Astrocyte (in vitro differentiated cells and primary cell): ENCODE measurements around the gene SEMA3F. TPM values are rescaled to one million over a fixed set of nuclear protein-coding genes. Genes with fewer than 3 reads are reported as not detected.

Experiments
- DNase-seq: peaks from one replicate; pipeline ENCODE4 v3.0.0-alpha.2; 2010; ENCODE audit warnings: low read depth
- FAIRE-seq: peaks from 2 replicates; lab custom pipeline; 2011; peaks lifted over from hg19 to GRCh38; lab: Jason Lieb, UNC
- H2AFZ ChIP-seq: 2 replicates; pipeline ENCODE4 v1.6.0; 2012; ENCODE audit warnings: low read depth, low read length, inconsistent platforms
- H3K27ac ChIP-seq: 2 replicates; pipeline ENCODE4 v1.5.1; 2011; ENCODE audit warnings: low read depth, low read length, inconsistent platforms
- H3K27me3 ChIP-seq: 2 replicates; pipeline ENCODE4 v1.6.0; 2011; ENCODE audit warnings: low read length, inconsistent platforms; ENCODE audit not compliant: insufficient read depth
- H3K36me3 ChIP-seq: 2 replicates; pipeline ENCODE4 v1.5.1; 2011; ENCODE audit warnings: low read length, inconsistent platforms; ENCODE audit not compliant: insufficient read depth
- H3K4me1 ChIP-seq: 2 replicates; pipeline ENCODE4 v1.5.1; 2011; ENCODE audit warnings: low read length, inconsistent platforms; ENCODE audit not compliant: insufficient read depth
- H3K4me2 ChIP-seq: 2 replicates; pipeline ENCODE4 v1.6.0; 2012; ENCODE audit warnings: low read length, inconsistent platforms
- H3K4me3 ChIP-seq: 2 replicates; pipeline ENCODE4 v1.5.1; 2011; ENCODE audit warnings: low read depth, mild to moderate bottlenecking, low read length, inconsistent platforms; ENCODE audit not compliant: insufficient read depth
- H3K79me2 ChIP-seq: 2 replicates; pipeline ENCODE4 v1.6.0; 2012; ENCODE audit warnings: mild to moderate bottlenecking, low read length, inconsistent platforms; ENCODE audit not compliant: insufficient read depth
- H3K9ac ChIP-seq: 2 replicates; pipeline ENCODE4 v1.6.0; 2012; ENCODE audit warnings: mild to moderate bottlenecking, low read length, inconsistent platforms
- H3K9me3 ChIP-seq: 2 replicates; pipeline ENCODE4 v1.5.1; 2012; ENCODE audit warnings: low read depth, mild to moderate bottlenecking, low read length, inconsistent platforms; ENCODE audit not compliant: insufficient read depth
- H4K20me1 ChIP-seq: 2 replicates; pipeline ENCODE4 v1.6.0; 2012; ENCODE audit warnings: low read length, inconsistent platforms; ENCODE audit not compliant: insufficient read depth
- H3K27ac Mint-ChIP-seq: one replicate; pipeline ENCODE4 v1.8.0; 2021; ENCODE audit warnings: mild to moderate bottlenecking, mixed read lengths; ENCODE audit not compliant: unreplicated experiment
- H3K27me3 Mint-ChIP-seq: one replicate; pipeline ENCODE4 v1.8.0; 2021; ENCODE audit warnings: low read depth, mixed read lengths; ENCODE audit not compliant: unreplicated experiment
- H3K36me3 Mint-ChIP-seq: one replicate; pipeline ENCODE4 v1.8.0; 2021; ENCODE audit warnings: low read depth, mixed read lengths; ENCODE audit not compliant: unreplicated experiment
- H3K4me1 Mint-ChIP-seq: one replicate; pipeline ENCODE4 v1.8.0; 2021; ENCODE audit warnings: low read depth, mixed read lengths; ENCODE audit not compliant: unreplicated experiment
- H3K4me3 Mint-ChIP-seq: one replicate; pipeline ENCODE4 v1.8.0; 2021; ENCODE audit warnings: mild to moderate bottlenecking, moderate library complexity, mixed read lengths; ENCODE audit not compliant: unreplicated experiment
- H3K9me3 Mint-ChIP-seq: one replicate; pipeline ENCODE4 v1.8.0; 2021; ENCODE audit warnings: mild to moderate bottlenecking, mixed read lengths; ENCODE audit not compliant: unreplicated experiment
- EZH2 ChIP-seq: IDR thresholded peaks from 2 replicates; pipeline ENCODE4 v1.6.1; 2012; ENCODE audit warnings: mild to moderate bottlenecking, low read length, inconsistent platforms; ENCODE audit not compliant: insufficient read depth
- total RNA-seq: library from RNA; stranded (reverse); gene quantifications from 2 replicates; pipeline ENCODE4 v1.2.1, GENCODE V29; 2021
- TF ChIP-seq, protein P1 (sequence below): IDR thresholded peaks from 2 replicates; pipeline ENCODE4 v1.5.1; 2011; ENCODE audit warnings: low read depth, mild to moderate bottlenecking, inconsistent platforms, low read length, moderate library complexity; ENCODE audit not compliant: insufficient read depth

The SEMA3F gene
- total RNA-seq, 1 donor from 2014 or later = 6.6 TPM

DNA sequence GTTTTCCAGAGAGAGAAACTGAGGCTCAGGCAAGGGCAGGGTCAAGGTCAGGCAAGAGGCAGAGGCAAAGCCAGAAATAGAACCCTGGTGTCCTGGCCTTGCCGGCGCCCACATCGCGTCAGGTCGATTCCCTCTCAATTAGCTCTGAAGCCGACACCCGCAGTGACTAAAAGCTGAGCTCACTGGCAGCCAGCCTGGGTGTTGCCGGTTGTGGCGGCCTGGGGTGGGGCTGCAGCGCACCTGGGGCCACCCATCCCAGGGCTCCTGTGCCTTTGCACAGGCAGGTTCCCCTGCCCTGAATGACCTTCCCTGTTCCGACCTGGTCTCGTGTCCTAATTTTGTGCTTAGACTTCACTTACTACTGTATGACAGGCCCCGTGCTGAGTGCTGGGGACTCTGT lies 6.2 kb downstream of the SEMA3F start:
- DNase-seq (no peak), FAIRE-seq (no peak)
- Mint-ChIP-seq H3K4me3 (no peak overlapping the region), H3K27me3 (peaks cover 32% of the 10 kb centered on the region), H3K4me1 (peaks cover 8% of the 10 kb centered on the region), H3K27ac (no peak overlapping the region), H3K36me3 (no peaks in the 10 kb centered on the region), H3K9me3 (no peaks in the 10 kb centered on the region)
- no peak overlapping the region for H3K4me3 ChIP-seq
- no peaks in the 10 kb centered on the region for H3K9me3 ChIP-seq
- H3K4me2 ChIP-seq = no peak overlapping the region
- H3K36me3 ChIP-seq = no peaks in the 10 kb centered on the region
- H3K4me1 ChIP-seq = peaks cover 45% of the 10 kb centered on the region
- H2AFZ ChIP-seq = no peak overlapping the region
- H4K20me1 ChIP-seq = peaks cover 4% of the 10 kb centered on the region
- H3K79me2 ChIP-seq = no peaks in the 10 kb centered on the region
- no peak for TF ChIP-seq EZH2
- TF ChIP-seq, protein P1, sequence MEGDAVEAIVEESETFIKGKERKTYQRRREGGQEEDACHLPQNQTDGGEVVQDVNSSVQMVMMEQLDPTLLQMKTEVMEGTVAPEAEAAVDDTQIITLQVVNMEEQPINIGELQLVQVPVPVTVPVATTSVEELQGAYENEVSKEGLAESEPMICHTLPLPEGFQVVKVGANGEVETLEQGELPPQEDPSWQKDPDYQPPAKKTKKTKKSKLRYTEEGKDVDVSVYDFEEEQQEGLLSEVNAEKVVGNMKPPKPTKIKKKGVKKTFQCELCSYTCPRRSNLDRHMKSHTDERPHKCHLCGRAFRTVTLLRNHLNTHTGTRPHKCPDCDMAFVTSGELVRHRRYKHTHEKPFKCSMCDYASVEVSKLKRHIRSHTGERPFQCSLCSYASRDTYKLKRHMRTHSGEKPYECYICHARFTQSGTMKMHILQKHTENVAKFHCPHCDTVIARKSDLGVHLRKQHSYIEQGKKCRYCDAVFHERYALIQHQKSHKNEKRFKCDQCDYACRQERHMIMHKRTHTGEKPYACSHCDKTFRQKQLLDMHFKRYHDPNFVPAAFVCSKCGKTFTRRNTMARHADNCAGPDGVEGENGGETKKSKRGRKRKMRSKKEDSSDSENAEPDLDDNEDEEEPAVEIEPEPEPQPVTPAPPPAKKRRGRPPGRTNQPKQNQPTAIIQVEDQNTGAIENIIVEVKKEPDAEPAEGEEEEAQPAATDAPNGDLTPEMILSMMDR = no peak
- no peaks in the 10 kb centered on the region for H3K27me3 ChIP-seq
- no peak overlapping the region for H3K9ac ChIP-seq
- no peak overlapping the region for H3K27ac ChIP-seq

DNA sequence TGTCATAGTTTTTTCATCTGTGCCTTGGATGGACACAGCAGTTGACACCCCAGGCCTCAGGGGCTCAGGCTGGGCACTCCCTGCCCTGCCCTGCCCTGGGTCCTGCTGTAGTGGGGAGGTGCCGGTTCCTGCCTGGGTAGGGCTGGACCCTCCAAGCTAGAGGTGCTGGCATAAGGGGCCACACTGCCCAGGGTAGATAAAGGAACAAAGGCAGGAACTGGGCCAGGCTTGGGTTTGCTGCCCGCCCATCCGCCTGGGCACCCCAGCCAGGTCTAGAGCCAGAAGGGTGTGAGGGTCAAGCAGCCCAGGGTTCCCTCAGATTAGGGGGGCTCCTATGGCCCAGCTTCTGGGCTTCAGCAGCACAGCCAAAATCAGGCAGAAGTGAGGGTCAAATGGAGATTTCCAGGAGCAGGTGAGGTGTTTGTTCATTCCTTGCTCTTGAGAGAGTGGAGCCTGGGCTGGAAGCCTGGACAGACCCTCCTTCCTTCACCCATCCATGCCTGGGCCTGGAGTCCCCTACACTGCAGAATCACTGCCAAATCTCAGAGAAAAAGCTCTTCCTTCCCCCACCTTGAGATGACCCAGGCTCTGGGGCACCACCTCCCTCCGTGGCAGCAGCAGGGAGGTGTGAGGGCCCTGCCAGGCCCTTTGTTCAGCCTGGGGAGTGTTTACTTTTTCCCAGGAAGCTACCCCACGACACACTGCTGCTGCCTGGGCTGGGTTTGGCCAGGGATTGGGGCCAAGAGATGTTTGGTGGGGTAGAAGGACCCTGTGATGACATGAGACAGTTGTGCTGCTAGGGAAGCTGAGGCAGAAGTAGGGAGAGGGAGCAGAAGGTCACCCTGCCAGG lies 7.1 kb downstream of the SEMA3F start:
- Mint-ChIP-seq H3K4me1 (peaks cover 13% of the 10 kb centered on the region), H3K4me3 (no peak overlapping the region), H3K27me3 (peaks cover 32% of the 10 kb centered on the region), H3K9me3 (no peaks in the 10 kb centered on the region), H3K36me3 (no peaks in the 10 kb centered on the region), H3K27ac (no peak overlapping the region)
- H3K9ac ChIP-seq = no peak overlapping the region
- no peaks in the 10 kb centered on the region for H3K9me3 ChIP-seq
- no peak overlapping the region for H3K4me2 ChIP-seq
- FAIRE-seq (no peak), DNase-seq (no peak)
- no peaks in the 10 kb centered on the region for H3K36me3 ChIP-seq
- H3K27me3 ChIP-seq = no peaks in the 10 kb centered on the region
- TF ChIP-seq, protein P1 = no peak
- no peak for TF ChIP-seq EZH2
- H2AFZ ChIP-seq = no peak overlapping the region
- H3K4me3 ChIP-seq = no peak overlapping the region
- H3K79me2 ChIP-seq = no peaks in the 10 kb centered on the region
- H4K20me1 ChIP-seq = peaks cover 4% of the 10 kb centered on the region
- H3K27ac ChIP-seq = no peak overlapping the region
- H3K4me1 ChIP-seq = peaks cover 50% of the 10 kb centered on the region
